GM18511 (cell line): ENCODE data around the gene MBTD1.
A peak's percentile ranks its signal among the peaks of the same experiment; 100 is the strongest.
"Not testable (repeated sequence)": the region's sequence is repeated elsewhere in the genome, so short reads cannot be mapped to it uniquely, and the experiment has no call there.

ENCODE experiments used
- ATAC-seq: cut with Tn5 transposase; IDR thresholded peaks from one replicate; pipeline ENCODE4 v1.9.1; 2021; ENCODE audit warnings: mild to moderate bottlenecking, moderate library complexity; ENCODE audit not compliant: unreplicated experiment

The MBTD1 gene

GRCh38 chr17:51191895-51192294, 68.0 kb downstream of the MBTD1 start:
- ATAC-seq = no peak

GRCh38 chr17:51189628-51190027, 70.2 kb downstream of the MBTD1 start:
- ATAC-seq = no peak

GRCh38 chr17:51189162-51189561, 70.7 kb downstream of the MBTD1 start:
- no peak for ATAC-seq

GRCh38 chr17:51188271-51188833, 71.5 kb downstream of the MBTD1 start:
- no peak for ATAC-seq

- ATAC-seq = no peak
Observed at GRCh38 chr17:51185763-51186332, 74.0 kb downstream of the MBTD1 start.

GRCh38 chr17:51184124-51184523, 75.7 kb downstream of the MBTD1 start:
- ATAC-seq = no peak

- no peak for ATAC-seq
Observed at GRCh38 chr17:51180486-51180885, 79.4 kb downstream of the MBTD1 start.

- ATAC-seq = not testable (repeated sequence)
Observed at GRCh38 chr17:51172030-51172429, 87.8 kb downstream of the MBTD1 start.

- ATAC-seq = no peak
Observed at GRCh38 chr17:51170736-51171135, 89.1 kb downstream of the MBTD1 start.

- ATAC-seq = no peak
Observed at GRCh38 chr17:51169340-51169739, 90.5 kb downstream of the MBTD1 start.

GRCh38 chr17:51166987-51167931, 92.6 kb downstream of the MBTD1 start:
- ATAC-seq = peak; percentile 57

- peak; percentile 84 for ATAC-seq
Observed at GRCh38 chr17:51166198-51166986, 93.5 kb downstream of the MBTD1 start, which contains the start of gene NME2. Gene NME2 (plus strand): TSS chr17:51166411. CDS start chr17:51166831, 420 bp downstream.

- ATAC-seq = peak; percentile 36
Observed at GRCh38 chr17:51165680-51166197, 94.1 kb downstream of the MBTD1 start.

- ATAC-seq = no peak
Observed at GRCh38 chr17:51164911-51165679, 94.8 kb downstream of the MBTD1 start.

GRCh38 chr17:51161541-51161940, 98.3 kb downstream of the MBTD1 start:
- ATAC-seq = no peak

GRCh38 chr17:51159604-51160003, 100.2 kb downstream of the MBTD1 start:
- no peak for ATAC-seq

GRCh38 chr17:51155416-51155815, 104.4 kb downstream of the MBTD1 start:
- no peak for ATAC-seq

- no peak for ATAC-seq
Observed at GRCh38 chr17:51154176-51154575, 105.7 kb downstream of the MBTD1 start.

GRCh38 chr17:51153210-51154072, 106.4 kb downstream of the MBTD1 start, which contains the start of gene NME1:
Gene NME1 (plus strand): TSS chr17:51153559. CDS start chr17:51155655, 2,096 bp downstream.
- ATAC-seq = peak; percentile 95
